ENCODE results near the gene SPNS3.

- TF ChIP-seq CTCF (IDR thresholded peaks at IDR 0.05): no peak
- no peak for TF ChIP-seq POLR2A (IDR thresholded peaks at IDR 0.05)
These were observed 35.8 kb downstream of the SPNS3 start for GRCh38 chr17:4469552-4469951.
